ENCODE results near the gene DDX50. TPM values are rescaled to one million over a fixed set of nuclear protein-coding genes. Genes with fewer than 3 reads are reported as not detected.

DDX50 gene
- total RNA-seq (2014; rRNA removed; shearing (Covaris generic)) (49.0 and 63.4 TPM in 2 replicates), polyA plus RNA-seq (2016; fragmentation: Nextera tagmentation; extraction: Ambion mirVana) (40.4 and 43.6 TPM in 2 replicates)

GRCh38 chr10:68901105-68901927, at the start of gene DDX50:
DDX50 (plus strand) TSS chr10:68901315; CDS start chr10:68901385, 70 bp downstream.
- no peaks in the 10 kb centered on the region for H4K20me1 ChIP-seq (ENCODE audit: insufficient read depth)
- H3K9me3 ChIP-seq (ENCODE audit: low read depth): no peaks in the 10 kb centered on the region
- in situ Hi-C loops (cut with MboI): no loop called here
- peak within 1 kb of the TSS; percentile 97 for H3K4me2 ChIP-seq (ENCODE audit: unreplicated experiment)
- peak within 1 kb of the TSS; percentile 97 for H2AFZ ChIP-seq
- no peaks in the 10 kb centered on the region for H3K27me3 ChIP-seq (replicated peaks; ENCODE audit: insufficient read depth)
- DNase-seq: peak; percentile 100
- H3K9me2 ChIP-seq (ENCODE audit: insufficient read depth): no peaks in the 10 kb centered on the region
- peak within 1 kb of the TSS; percentile 94 for H3K9ac ChIP-seq
- TF ChIP-seq EZH2phosphoT487 (IDR thresholded peaks at IDR 0.05; ENCODE audit: insufficient read depth, low read depth) (no peak), EZH2 (IDR thresholded peaks at IDR 0.05; ENCODE audit: insufficient read depth, poor library complexity, severe bottlenecking) (no peak)
- peak within 1 kb of the TSS; percentile 98 for H3K27ac ChIP-seq
- 0 to 1% methylated on average over 37 to 43 of the region's 47 CpGs for WGBS, 2 experiments (ENCODE audit: low coverage in 1 of 2, low lambda C conversion rate in 2 of 2, missing lambda C conversion rate in 2 of 2)
- H3K4me1 ChIP-seq (ENCODE audit: insufficient read depth): peaks cover 15% of the 10 kb centered on the region
- peaks cover 51% of the 10 kb centered on the region for H3K79me2 ChIP-seq (ENCODE audit: insufficient read depth)
- H3K36me3 ChIP-seq (ENCODE audit: low read depth): 0 out of 2 replicates have a peak, but pooled peaks cover 6% of the 10 kb centered on the region
- H3K4me3 ChIP-seq: peak within 1 kb of the TSS; percentile 96
- H3F3A ChIP-seq (ENCODE audit: insufficient read depth): peaks cover 8% of the 10 kb centered on the region

GRCh38 chr10:68856352-68856751, 44.8 kb upstream of the DDX50 start:
- Histone ChIP-seq H3K4me2 (ENCODE audit: unreplicated experiment) (no peak overlapping the region), H3K9ac (no peak overlapping the region), H3K36me3 (ENCODE audit: low read depth) (no peaks in the 10 kb centered on the region), H4K20me1 (ENCODE audit: insufficient read depth) (no peaks in the 10 kb centered on the region), H3K27me3 (replicated peaks; ENCODE audit: insufficient read depth) (peaks cover 22% of the 10 kb centered on the region), H3F3A (ENCODE audit: insufficient read depth) (no peaks in the 10 kb centered on the region), H2AFZ (no peak overlapping the region), H3K9me3 (ENCODE audit: low read depth) (no peaks in the 10 kb centered on the region), H3K9me2 (ENCODE audit: insufficient read depth) (no peaks in the 10 kb centered on the region), H3K4me3 (no peak overlapping the region), H3K4me1 (ENCODE audit: insufficient read depth) (no peaks in the 10 kb centered on the region), H3K79me2 (ENCODE audit: insufficient read depth) (no peaks in the 10 kb centered on the region), H3K27ac (no peak overlapping the region)
- DNase-seq: no peak
- no peak for TF ChIP-seq EZH2phosphoT487 (IDR thresholded peaks at IDR 0.05; ENCODE audit: insufficient read depth, low read depth)
- TF ChIP-seq EZH2 (IDR thresholded peaks at IDR 0.05; ENCODE audit: insufficient read depth, poor library complexity, severe bottlenecking): no peak
- in situ Hi-C loops (cut with MboI): no loop called here
- 40 to 44% methylated on average over 6 of the region's 6 CpGs for WGBS, 2 experiments (ENCODE audit: low coverage in 1 of 2, low lambda C conversion rate in 2 of 2, missing lambda C conversion rate in 2 of 2)

GRCh38 chr10:68857005-68857404, 44.1 kb upstream of the DDX50 start:
- no peak for DNase-seq
- Histone ChIP-seq H4K20me1 (ENCODE audit: insufficient read depth) (no peaks in the 10 kb centered on the region), H3K4me1 (ENCODE audit: insufficient read depth) (no peaks in the 10 kb centered on the region), H3K9ac (no peak overlapping the region), H3K27me3 (replicated peaks; ENCODE audit: insufficient read depth) (peaks cover 22% of the 10 kb centered on the region), H3K9me2 (ENCODE audit: insufficient read depth) (no peaks in the 10 kb centered on the region), H3F3A (ENCODE audit: insufficient read depth) (no peaks in the 10 kb centered on the region), H3K4me3 (no peak overlapping the region), H3K36me3 (ENCODE audit: low read depth) (no peaks in the 10 kb centered on the region), H3K4me2 (ENCODE audit: unreplicated experiment) (no peak overlapping the region), H2AFZ (no peak overlapping the region), H3K27ac (no peak overlapping the region), H3K79me2 (ENCODE audit: insufficient read depth) (no peaks in the 10 kb centered on the region), H3K9me3 (ENCODE audit: low read depth) (no peaks in the 10 kb centered on the region)
- in situ Hi-C loops (cut with MboI): no loop called here
- 28 to 42% methylated on average over 2 of the region's 2 CpGs for WGBS, 2 experiments (ENCODE audit: low coverage in 1 of 2, low lambda C conversion rate in 2 of 2, missing lambda C conversion rate in 2 of 2)
- TF ChIP-seq EZH2 (IDR thresholded peaks at IDR 0.05; ENCODE audit: insufficient read depth, poor library complexity, severe bottlenecking): no peak
- no peak for TF ChIP-seq EZH2phosphoT487 (IDR thresholded peaks at IDR 0.05; ENCODE audit: insufficient read depth, low read depth)

GRCh38 chr10:68861253-68861652, 39.9 kb upstream of the DDX50 start:
- Histone ChIP-seq H3K9ac (no peak overlapping the region), H3K79me2 (ENCODE audit: insufficient read depth) (no peaks in the 10 kb centered on the region), H4K20me1 (ENCODE audit: insufficient read depth) (no peaks in the 10 kb centered on the region), H3K9me3 (ENCODE audit: low read depth) (no peaks in the 10 kb centered on the region), H3K9me2 (ENCODE audit: insufficient read depth) (no peaks in the 10 kb centered on the region), H3K27me3 (replicated peaks; ENCODE audit: insufficient read depth) (peaks cover 22% of the 10 kb centered on the region; the same call in 1 of the 2 replicates), H3K4me2 (ENCODE audit: unreplicated experiment) (no peak overlapping the region), H3K36me3 (ENCODE audit: low read depth) (no peaks in the 10 kb centered on the region), H3K4me3 (no peak overlapping the region), H2AFZ (no peak overlapping the region), H3K27ac (no peak overlapping the region), H3K4me1 (ENCODE audit: insufficient read depth) (no peaks in the 10 kb centered on the region), H3F3A (ENCODE audit: insufficient read depth) (no peaks in the 10 kb centered on the region)
- in situ Hi-C loops (cut with MboI): no loop called here
- no peak for TF ChIP-seq EZH2phosphoT487 (IDR thresholded peaks at IDR 0.05; ENCODE audit: insufficient read depth, low read depth)
- TF ChIP-seq EZH2 (IDR thresholded peaks at IDR 0.05; ENCODE audit: insufficient read depth, poor library complexity, severe bottlenecking): no peak
- 47 to 53% methylated on average over 5 of the region's 5 CpGs for WGBS, 2 experiments (ENCODE audit: low coverage in 1 of 2, low lambda C conversion rate in 2 of 2, missing lambda C conversion rate in 2 of 2)
- DNase-seq: peak; percentile 3
